IMR-90 (cell line): ENCODE results near the gene ATP4A. TPM values are rescaled to one million over a fixed set of nuclear protein-coding genes. Genes with fewer than 3 reads are reported as not detected.

ENCODE experiments used
- ATAC-seq: fragments of 200-7000 bp; cut with Tn5 transposase; 2 replicates; pipeline ENCODE4 v1.9.1; 2020; ENCODE audit warnings: low read depth, mild to moderate bottlenecking, moderate library complexity
- BruUV-seq: library from RNA; stranded (reverse); fragments of 400-500 nt; replicated peaks from 2 replicates; lab custom pipeline; 2021; lab: Mats Ljungman, UMichigan
- CTCF ChIA-PET: fragments of 300-600 bp; formaldehyde crosslinking; extraction: SDS; loops from one replicate; lab custom pipeline; 2021; ENCODE audit warnings: antibody characterized with exemption; lab: Yijun Ruan, JAX
- POLR2A ChIA-PET: fragments of 300-600 bp; sonication (Branson Sonifier 250); formaldehyde crosslinking; loops from one replicate; lab custom pipeline; 2022; ENCODE audit warnings: antibody characterized with exemption; ENCODE audit not compliant: unreplicated experiment; lab: Charles Lee
- DNase-seq: peaks from one replicate; pipeline ENCODE4 v3.0.0; 2013
- H2AFZ ChIP-seq: replicated peaks from 2 replicates; pipeline ENCODE3; 2013; ENCODE audit warnings: low read length, mild to moderate bottlenecking; ENCODE audit not compliant: poor library complexity
- H2AK5ac ChIP-seq: 2 replicates; pipeline ENCODE4 v1.6.1; 2013; ENCODE audit warnings: low read depth, low read length, inconsistent platforms
- H2AK9ac ChIP-seq: replicated peaks from 2 replicates; pipeline ENCODE3; 2013; ENCODE audit warnings: mild to moderate bottlenecking, low read depth, low read length, moderate library complexity; ENCODE audit not compliant: poor library complexity
- H2BK120ac ChIP-seq: 2 replicates; pipeline ENCODE4 v1.6.1; 2013; ENCODE audit warnings: low read depth, low read length, inconsistent platforms
- H2BK15ac ChIP-seq: 3 replicates; pipeline ENCODE4 v1.6.1; 2013; ENCODE audit warnings: low read depth, low read length, inconsistent platforms
- H2BK20ac ChIP-seq: 2 replicates; pipeline ENCODE4 v1.6.1; 2013; ENCODE audit warnings: low read depth, mild to moderate bottlenecking, inconsistent platforms, low read length, moderate library complexity
- H2BK5ac ChIP-seq: 2 replicates; pipeline ENCODE4 v1.6.1; 2013; ENCODE audit warnings: mild to moderate bottlenecking, low read depth, low read length, inconsistent platforms; ENCODE audit not compliant: poor library complexity, severe bottlenecking
- H3K14ac ChIP-seq: replicated peaks from 2 replicates; pipeline ENCODE4 v1.6.1; 2013; ENCODE audit warnings: low read depth, low read length, inconsistent platforms
- H3K18ac ChIP-seq: 2 replicates; pipeline ENCODE4 v1.6.1; 2013; ENCODE audit warnings: low read depth, low read length, control low read depth
- H3K23ac ChIP-seq: 2 replicates; pipeline ENCODE4 v1.6.1; 2013; ENCODE audit warnings: low read depth, low read length, inconsistent platforms
- H3K27ac ChIP-seq: 2 replicates; pipeline ENCODE4 v1.5.1; 2013; ENCODE audit warnings: mild to moderate bottlenecking, control low read depth, low read length; ENCODE audit not compliant: insufficient read depth
- H3K27me3 ChIP-seq: 2 replicates; pipeline ENCODE4 v1.6.1; 2013; ENCODE audit warnings: low read length; ENCODE audit not compliant: control insufficient read depth, insufficient read depth
- H3K36me3 ChIP-seq: 2 replicates; pipeline ENCODE4 v1.6.1; 2013; ENCODE audit warnings: low read length, mixed read lengths; ENCODE audit not compliant: control insufficient read depth, insufficient read depth
- H3K4ac ChIP-seq: 2 replicates; pipeline ENCODE4 v1.6.1; 2013; ENCODE audit warnings: low read depth, low read length, inconsistent platforms
- H3K4me1 ChIP-seq: 2 replicates; pipeline ENCODE4 v1.6.1; 2013; ENCODE audit warnings: low read length, mixed read lengths; ENCODE audit not compliant: control insufficient read depth, insufficient read depth
- H3K4me2 ChIP-seq: 2 replicates; pipeline ENCODE4 v1.6.1; 2013; ENCODE audit warnings: low read depth, mild to moderate bottlenecking, control low read depth, low read length, moderate library complexity
- H3K4me3 ChIP-seq: 2 replicates; pipeline ENCODE4 v1.5.1; 2013; ENCODE audit warnings: low read depth, mild to moderate bottlenecking, control low read depth, low read length, moderate library complexity; ENCODE audit not compliant: insufficient read depth
- H3K56ac ChIP-seq: 2 replicates; pipeline ENCODE4 v1.6.1; 2013; ENCODE audit warnings: low read length, inconsistent platforms; ENCODE audit not compliant: insufficient read depth; ENCODE audit errors: extremely low read depth
- H3K79me1 ChIP-seq, 2 experiments: 2 replicates each; pipeline ENCODE4 v1.6.1; 2013; ENCODE audit warnings: low read length in 2 of 2, inconsistent platforms in 1 of 2, low read depth in 1 of 2
- H3K9ac ChIP-seq: 2 replicates; pipeline ENCODE4 v1.6.1; 2013; ENCODE audit warnings: low read depth, low read length, control low read depth
- H3K9me1 ChIP-seq: 2 replicates; pipeline ENCODE4 v1.6.1; 2013; ENCODE audit warnings: low read length, inconsistent platforms; ENCODE audit not compliant: insufficient read depth
- H3K9me3 ChIP-seq: 2 replicates; pipeline ENCODE4 v1.6.1; 2013; ENCODE audit warnings: low read length; ENCODE audit not compliant: control insufficient read depth, insufficient read depth
- H4K20me1 ChIP-seq: 2 replicates; pipeline ENCODE4 v1.6.1; 2013; ENCODE audit warnings: low read length, inconsistent platforms; ENCODE audit not compliant: insufficient read depth
- H4K5ac ChIP-seq: 2 replicates; pipeline ENCODE4 v1.6.1; 2013; ENCODE audit warnings: mild to moderate bottlenecking, low read depth, low read length, control low read depth
- H4K8ac ChIP-seq, 2 experiments: 2 replicates each; pipeline ENCODE4 v1.6.1; 2013; ENCODE audit warnings: low read depth in 2 of 2, low read length in 2 of 2, control low read depth in 1 of 2, inconsistent platforms in 1 of 2
- H4K91ac ChIP-seq: 2 replicates; pipeline ENCODE4 v1.6.1; 2013; ENCODE audit warnings: low read depth, low read length, inconsistent platforms; ENCODE audit not compliant: insufficient read depth
- BHLHE40 ChIP-seq: fragments of 150-350 bp; IDR thresholded peaks from 2 replicates; pipeline ENCODE4 v1.6.1; 2016; ENCODE audit warnings: mild to moderate bottlenecking, low read depth, low read length
- CHD1 ChIP-seq: IDR thresholded peaks from 2 replicates; pipeline ENCODE4 v1.6.1; 2012; ENCODE audit warnings: low read depth, low read length, improper control_type of control experiment
- CTCF ChIP-seq: conservative IDR thresholded peaks from 2 replicates; pipeline ENCODE4 v1.5.1; 2012; ENCODE audit warnings: mild to moderate bottlenecking, low read depth, low read length, improper control_type of control experiment
- ELK1 ChIP-seq: fragments of 150-350 bp; IDR thresholded peaks from 2 replicates; pipeline ENCODE4 v1.6.1; 2016; ENCODE audit warnings: low read depth, mild to moderate bottlenecking, low read length, moderate library complexity, borderline replicate concordance
- FOS ChIP-seq: fragments of 150-350 bp; IDR thresholded peaks from 2 replicates; pipeline ENCODE4 v1.6.1; 2016; ENCODE audit warnings: low read depth, low read length
- RAD21 ChIP-seq: IDR thresholded peaks from 2 replicates; pipeline ENCODE4 v1.6.1; 2012; ENCODE audit warnings: low read length, improper control_type of control experiment
- WGBS, 2 experiments: methylation state at CpG; one replicate each; pipeline versions ENCODE4 v1.1.5 to v1.1.7; 2013; ENCODE audit warnings: missing lambda C conversion rate in 2 of 2; ENCODE audit not compliant: insufficient read length in 1 of 2; ENCODE audit errors: extremely low coverage in 2 of 2; 5-methylcytosine and 5-hydroxymethylcytosine counted together
- dilution Hi-C: fragments of 300-500 bp; cut with HindIII; formaldehyde crosslinking; loops from one replicate; pipeline ENCODE4 v1.14.3; 2018; ENCODE audit warnings: low sequenced_read_pairs; ENCODE audit not compliant: unreplicated experiment
- in situ Hi-C: fragments of 300-500 bp; cut with MboI; formaldehyde crosslinking; loops from 3 replicates; pipeline ENCODE4 v1.14.3; 2019; ENCODE audit warnings: low sequenced_read_pairs, inconsistent platforms, mixed read lengths
- intact Hi-C: fragments of 100-400 bp; cut with micrococcal nuclease; formaldehyde crosslinking; loops from 2 replicates; pipeline ENCODE4 v1.10.0; 2022
- polyA plus RNA-seq, 3 experiments: library from polyadenylated mRNA; depleted of rRNA; stranded (reverse); fragments of >200 nt; gene quantifications; 2 replicates each; pipeline ENCODE4 v1.2.3, GENCODE V29; 2012; ENCODE audit warnings: low replicate concordance in 1 of 3
- total RNA-seq: library from RNA; depleted of rRNA; stranded (reverse); fragments of >200 nt; gene quantifications from 2 replicates; pipeline ENCODE4 v1.2.3, GENCODE V29; 2012

ATP4A gene
- total and polyA plus RNA-seq, 2 of the 4 experiments (the other 2 are of a cell fraction) = not detected

- Histone ChIP-seq H3K14ac (no peak overlapping the region), H4K20me1 (no peaks in the 10 kb centered on the region), H3K9me1 (peaks cover 5% of the 10 kb centered on the region), H2BK5ac (no peak overlapping the region), H4K5ac (no peak overlapping the region), H2BK15ac (no peak overlapping the region; the same call in 2 of the 3 replicates), H3K4me2 (no peak overlapping the region), H3K4me3 (no peak overlapping the region), H2AK5ac (no peak overlapping the region), H4K8ac (no peak overlapping the region), H2AK9ac (no peak overlapping the region), H2AFZ (no peak overlapping the region), H3K27ac (no peak overlapping the region), H3K23ac (no peak overlapping the region; the same call in 1 of the 2 replicates), H3K9me3 (no peaks in the 10 kb centered on the region), H2BK120ac (no peak overlapping the region), H3K27me3 (peaks cover 8% of the 10 kb centered on the region; the same call in 1 of the 2 replicates), H3K79me1 (no peaks in the 10 kb centered on the region), H3K56ac (no peak overlapping the region), H3K36me3 (no peaks in the 10 kb centered on the region), H3K18ac (no peak overlapping the region), H3K4me1 (peaks cover 7% of the 10 kb centered on the region; the same call in 1 of the 2 replicates), H4K91ac (no peak overlapping the region), H3K9ac (no peak overlapping the region), H3K4ac (no peak overlapping the region), H2BK20ac (no peak overlapping the region)
- CTCF ChIA-PET = no interaction called here
- TF ChIP-seq FOS (no peak), CTCF (no peak), ELK1 (no peak), BHLHE40 (no peak), CHD1 (no peak), RAD21 (no peak)
- dilution Hi-C loops (no loop called here), intact Hi-C loops (no loop called here), in situ Hi-C loops (no loop called here)
- ATAC-seq = no peak
- BruUV-seq = no TSS peak
- POLR2A ChIA-PET = no interaction called here
- no peak for DNase-seq
- 80% methylated on average over 2 of the region's 10 CpGs; no CpG with 5 or more reads in 1 of the 2 experiments for WGBS, 2 experiments
Observed at GRCh38 chr19:35534803-35535480, 28.5 kb downstream of the ATP4A start.
